Measurements from ENCODE around the gene GPN2. TPM values are rescaled to one million over a fixed set of nuclear protein-coding genes. Genes with fewer than 3 reads are reported as not detected.

GPN2 gene
- total and polyA plus RNA-seq, 12 donors: 17.2 to 50.7 (median 27.1) TPM

DNA sequence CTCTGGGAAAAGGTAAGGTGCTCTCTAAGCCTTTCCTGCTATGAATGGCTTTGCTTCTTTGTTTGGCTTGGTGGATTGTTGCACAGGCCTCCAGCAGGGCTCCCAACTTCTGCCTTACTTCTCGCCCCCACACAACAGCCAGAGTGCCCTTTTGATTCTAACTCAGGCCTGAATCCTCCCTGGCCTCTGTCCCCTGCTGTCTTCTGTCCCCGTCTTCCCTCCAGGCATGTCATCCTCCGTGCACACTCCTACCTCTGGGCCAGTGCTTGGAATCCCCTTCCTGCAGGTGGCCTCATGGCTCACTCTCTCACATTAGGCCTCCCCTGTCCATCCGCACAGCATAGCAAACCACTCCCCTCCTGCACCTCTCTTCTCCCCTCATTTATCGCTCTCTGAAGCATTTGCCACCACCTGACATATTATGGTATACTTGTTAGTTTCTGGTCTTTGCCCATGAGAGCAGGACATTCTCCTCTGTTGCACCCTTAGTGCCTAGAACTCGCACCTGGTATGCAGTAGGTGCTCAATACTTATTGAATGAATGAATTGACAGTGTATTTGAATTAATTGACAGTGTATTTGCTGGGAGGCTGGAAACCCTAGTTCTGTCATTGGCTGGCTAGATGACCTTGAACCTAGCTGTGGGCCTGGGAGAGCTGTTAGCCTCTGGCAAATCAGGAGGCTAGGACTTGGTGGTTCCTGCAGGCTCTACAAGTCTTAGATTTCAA, 60.7 kb downstream of the GPN2 start:
- TF ChIP-seq, protein P1, sequence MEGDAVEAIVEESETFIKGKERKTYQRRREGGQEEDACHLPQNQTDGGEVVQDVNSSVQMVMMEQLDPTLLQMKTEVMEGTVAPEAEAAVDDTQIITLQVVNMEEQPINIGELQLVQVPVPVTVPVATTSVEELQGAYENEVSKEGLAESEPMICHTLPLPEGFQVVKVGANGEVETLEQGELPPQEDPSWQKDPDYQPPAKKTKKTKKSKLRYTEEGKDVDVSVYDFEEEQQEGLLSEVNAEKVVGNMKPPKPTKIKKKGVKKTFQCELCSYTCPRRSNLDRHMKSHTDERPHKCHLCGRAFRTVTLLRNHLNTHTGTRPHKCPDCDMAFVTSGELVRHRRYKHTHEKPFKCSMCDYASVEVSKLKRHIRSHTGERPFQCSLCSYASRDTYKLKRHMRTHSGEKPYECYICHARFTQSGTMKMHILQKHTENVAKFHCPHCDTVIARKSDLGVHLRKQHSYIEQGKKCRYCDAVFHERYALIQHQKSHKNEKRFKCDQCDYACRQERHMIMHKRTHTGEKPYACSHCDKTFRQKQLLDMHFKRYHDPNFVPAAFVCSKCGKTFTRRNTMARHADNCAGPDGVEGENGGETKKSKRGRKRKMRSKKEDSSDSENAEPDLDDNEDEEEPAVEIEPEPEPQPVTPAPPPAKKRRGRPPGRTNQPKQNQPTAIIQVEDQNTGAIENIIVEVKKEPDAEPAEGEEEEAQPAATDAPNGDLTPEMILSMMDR (IDR thresholded peaks at IDR 0.05): no peak
- TF ChIP-seq POLR2A (IDR thresholded peaks at IDR 0.05): no peak
- Histone ChIP-seq H3K27ac (no peak overlapping the region), H3K4me3 (no peak overlapping the region), H3K9me3 (replicated peaks in 1 of 3) (no peaks in the 10 kb centered on the region), H3K36me3 (replicated peaks in 1 of 2) (peaks cover 0 to 13% of the 10 kb centered on the region in 2 donors), H3K4me1 (replicated peaks in 1 of 2) (peaks cover 16 to 39% of the 10 kb centered on the region in 2 donors), H3K27me3 (no peaks in the 10 kb centered on the region)
- no peak for DNase-seq
- WGBS, 4 donors: 88 to 92% (median 91%) methylated on average over 6 of the region's 6 CpGs
- intact Hi-C loops (cut with DNase I): no loop called here

DNA sequence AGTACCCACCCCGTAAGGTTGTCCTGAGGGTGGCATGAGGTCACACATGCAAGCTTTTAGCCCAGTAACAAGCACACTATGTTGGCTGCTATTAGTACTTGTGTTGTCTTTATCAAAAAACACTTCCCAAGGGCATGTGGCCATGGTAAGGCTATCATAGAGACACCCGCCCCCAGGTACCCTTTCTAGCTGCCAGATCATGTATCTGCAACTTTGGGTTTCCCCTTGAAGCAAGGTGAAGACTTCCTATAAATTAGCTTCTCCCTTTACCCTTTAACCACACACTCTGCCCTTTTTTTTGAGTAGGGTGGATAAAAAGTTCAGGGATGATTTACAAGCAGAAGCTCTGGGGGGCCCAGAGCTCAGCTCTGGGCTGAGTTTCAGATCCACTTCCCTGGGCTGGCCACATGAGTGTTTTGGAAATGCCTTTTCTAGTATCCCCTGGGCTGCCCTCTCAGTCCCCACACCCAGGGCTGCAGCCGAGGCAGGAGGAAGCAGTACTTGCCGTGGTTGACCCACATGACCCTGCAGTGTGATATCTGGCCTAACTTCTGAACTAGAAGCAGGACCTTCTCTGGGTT, 61.6 kb downstream of the GPN2 start:
- no peak overlapping the region for H3K4me3 ChIP-seq
- peaks cover 0 to 5% of the 10 kb centered on the region in 2 donors for H3K36me3 ChIP-seq (replicated peaks in 1 of 2)

DNA sequence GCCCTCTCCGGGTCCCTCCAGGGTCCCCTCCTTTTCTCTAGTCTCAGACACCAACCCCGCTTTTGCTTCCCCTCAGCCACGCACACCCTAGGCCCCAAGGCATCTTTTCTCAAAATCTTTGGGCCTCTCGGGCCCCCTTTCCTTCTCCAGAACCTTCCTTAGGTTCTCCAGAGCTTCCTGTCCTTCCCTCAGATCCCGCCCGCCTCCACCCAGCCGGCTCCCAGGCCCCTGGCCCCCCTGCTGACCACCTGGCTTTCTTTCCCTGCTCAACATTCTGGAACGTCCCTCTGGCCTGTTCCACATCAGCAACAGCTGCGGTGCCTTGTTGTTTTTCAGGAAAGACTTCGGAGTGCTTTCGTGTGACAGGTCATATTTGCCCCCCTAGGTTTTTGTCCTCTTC, 62.4 kb downstream of the GPN2 start:
- Histone ChIP-seq H3K4me3 (peak overlapping the region in 1 of 4 donors; percentile 89), H3K27me3 (no peaks in the 10 kb centered on the region), H3K4me1 (replicated peaks in 1 of 2) (peaks cover 16 to 39% of the 10 kb centered on the region in 2 donors), H3K9me3 (replicated peaks in 1 of 3) (no peaks in the 10 kb centered on the region), H3K36me3 (replicated peaks in 1 of 2) (no peaks in the 10 kb centered on the region), H3K27ac (peak overlapping the region in 1 of 5 donors; percentile 49)
- 56 to 69% (median 60%) methylated on average over 11 of the region's 11 CpGs for WGBS, 4 donors
- intact Hi-C loops (cut with DNase I): no loop called here
- no peak for TF ChIP-seq POLR2A (IDR thresholded peaks at IDR 0.05)
- TF ChIP-seq, protein P1 (IDR thresholded peaks at IDR 0.05): no peak
- DNase-seq: no peak

More for the DNA sequence above, 61.6 kb downstream of the GPN2 start:
- H3K9me3 ChIP-seq (replicated peaks in 1 of 3): no peaks in the 10 kb centered on the region
- peaks cover 16 to 39% of the 10 kb centered on the region in 2 donors for H3K4me1 ChIP-seq (replicated peaks in 1 of 2)
- peak overlapping the region in 1 of 5 donors; percentile 41 for H3K27ac ChIP-seq
- DNase-seq: no peak
- intact Hi-C loops (cut with DNase I): no loop called here
- TF ChIP-seq POLR2A (IDR thresholded peaks at IDR 0.05): no peak
- TF ChIP-seq, protein P1 (IDR thresholded peaks at IDR 0.05): no peak
- H3K27me3 ChIP-seq: no peaks in the 10 kb centered on the region
- WGBS, 4 donors: 59 to 68% (median 63%) methylated on average over 3 to 4 of the region's 4 CpGs

DNA sequence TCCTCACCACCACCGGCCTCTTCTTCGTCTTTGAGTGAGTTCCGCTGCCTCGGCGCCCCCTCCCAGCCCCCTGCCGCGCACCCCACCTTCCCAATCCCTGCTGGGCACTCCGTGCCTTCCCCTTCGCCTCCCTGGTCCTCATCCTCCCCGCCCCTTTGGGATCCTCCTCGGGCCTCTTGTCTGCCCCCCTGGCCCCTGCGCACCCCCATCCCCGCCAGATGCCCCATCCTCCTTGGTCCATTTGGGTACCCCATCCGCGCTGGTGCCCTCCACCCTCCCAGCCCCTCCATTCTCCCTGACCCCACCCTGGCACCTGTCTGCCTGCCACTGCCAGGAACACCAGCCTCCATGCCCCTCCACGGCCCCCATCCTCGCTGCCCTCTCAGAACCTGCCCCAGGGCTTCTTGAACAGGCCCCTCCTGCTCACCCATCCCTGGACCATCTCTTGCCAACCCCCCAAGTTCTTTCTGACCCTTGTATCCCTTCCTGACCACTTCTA, 62.9 kb downstream of the GPN2 start:
- no peak for DNase-seq
- peaks cover 16 to 39% of the 10 kb centered on the region in 2 donors for H3K4me1 ChIP-seq (replicated peaks in 1 of 2)
- peak overlapping the region in 2 of 4 donors; percentile 50 to 89 for H3K4me3 ChIP-seq
- no peaks in the 10 kb centered on the region for H3K27me3 ChIP-seq
- WGBS, 4 donors: 9 to 13% (median 10%) methylated on average over 9 to 17 of the region's 17 CpGs
- H3K9me3 ChIP-seq (replicated peaks in 1 of 3): no peaks in the 10 kb centered on the region
- TF ChIP-seq, protein P1 (IDR thresholded peaks at IDR 0.05): no peak
- no peak for TF ChIP-seq POLR2A (IDR thresholded peaks at IDR 0.05)
- intact Hi-C loops (cut with DNase I): no loop called here
- no peaks in the 10 kb centered on the region for H3K36me3 ChIP-seq (replicated peaks in 1 of 2)
- peak overlapping the region in 2 of 5 donors; percentile 49 to 90 for H3K27ac ChIP-seq

Measured in adrenal gland (tissue), 12 donors.